GM20000 (cell line): Measurements from ENCODE around the gene NLGN1.

ENCODE experiments used
- DNase-seq: peaks from one replicate; pipeline ENCODE4 v3.0.0; 2012; ENCODE audit warnings: low spot score
- CTCF ChIP-seq: IDR thresholded peaks from 2 replicates; pipeline ENCODE4 v1.5.1; 2012; ENCODE audit warnings: mild to moderate bottlenecking, control low read depth; ENCODE audit errors: extremely low read depth, missing control alignments

The NLGN1 gene

GRCh38 chr3:174333640-174334039 lies 936.1 kb downstream of the NLGN1 start:
- no peak for TF ChIP-seq CTCF
- no peak for DNase-seq

- no peak for DNase-seq
- TF ChIP-seq CTCF: no peak
Measured at GRCh38 chr3:174334111-174334510, 936.6 kb downstream of the NLGN1 start.

- TF ChIP-seq CTCF: no peak
- DNase-seq: no peak
Measured at GRCh38 chr3:174335324-174335723, 937.8 kb downstream of the NLGN1 start.

- DNase-seq: no peak
Measured at GRCh38 chr3:174335910-174336309, 938.4 kb downstream of the NLGN1 start.

More at GRCh38 chr3:174335910-174336309, 938.4 kb downstream of the NLGN1 start:
- no peak for TF ChIP-seq CTCF
